HEK293 (cell line): Measurements from ENCODE around the gene TMEM271.

Source experiments
- ATF2 ChIP-seq: fragments of 450-650 bp; formaldehyde crosslinking; IDR thresholded peaks from 2 replicates; pipeline ENCODE4 v1.5.1; 2016; ENCODE audit warnings: missing biosample characterization, missing genetic modification characterization, low read depth
- INSM2 ChIP-seq: fragments of 450-650 bp; formaldehyde crosslinking; IDR thresholded peaks from 2 replicates; pipeline ENCODE4 v1.5.1; 2016; ENCODE audit warnings: missing biosample characterization, missing genetic modification characterization
- PRDM10 ChIP-seq: fragments of 450-650 bp; formaldehyde crosslinking; IDR thresholded peaks from 2 replicates; pipeline ENCODE4 v1.5.1; 2016; ENCODE audit warnings: missing biosample characterization, missing genetic modification characterization
- PRDM4 ChIP-seq: fragments of 450-650 bp; formaldehyde crosslinking; IDR thresholded peaks from 2 replicates; pipeline ENCODE4 v1.5.1; 2017; ENCODE audit warnings: missing biosample characterization, missing genetic modification characterization
- SETDB1 ChIP-seq: IDR thresholded peaks from one replicate; pipeline ENCODE4 v1.6.1; 2017; ENCODE audit warnings: mild to moderate bottlenecking, low read length, moderate library complexity, mixed read lengths; ENCODE audit not compliant: insufficient read length
- ZBTB17 ChIP-seq: fragments of 450-650 bp; formaldehyde crosslinking; IDR thresholded peaks from 2 replicates; pipeline ENCODE4 v1.5.1; 2016; ENCODE audit warnings: missing biosample characterization, missing genetic modification characterization
- ZFP3 ChIP-seq: fragments of 450-650 bp; formaldehyde crosslinking; IDR thresholded peaks from 2 replicates; pipeline ENCODE4 v1.5.1; 2016; ENCODE audit warnings: low read depth, missing biosample characterization, missing genetic modification characterization
- ZNF121 ChIP-seq: fragments of 450-650 bp; formaldehyde crosslinking; IDR thresholded peaks from 2 replicates; pipeline ENCODE4 v1.5.1; 2016; ENCODE audit warnings: missing biosample characterization, missing genetic modification characterization
- ZNF354C ChIP-seq: fragments of 450-650 bp; formaldehyde crosslinking; IDR thresholded peaks from 2 replicates; pipeline ENCODE4 v1.5.1; 2016; ENCODE audit warnings: missing biosample characterization, missing genetic modification characterization, low read depth, borderline replicate concordance
- ZNF37A ChIP-seq: fragments of 450-650 bp; IDR thresholded peaks from 2 replicates; pipeline ENCODE4 v1.5.1; 2018; ENCODE audit warnings: missing biosample characterization, missing genetic modification characterization
- ZNF530 ChIP-seq: fragments of 450-650 bp; formaldehyde crosslinking; IDR thresholded peaks from 2 replicates; pipeline ENCODE4 v1.5.1; 2016; ENCODE audit warnings: low read depth, missing biosample characterization, missing genetic modification characterization
- ZNF560 ChIP-seq: fragments of 450-650 bp; formaldehyde crosslinking; IDR thresholded peaks from 2 replicates; pipeline ENCODE4 v1.5.1; 2017; ENCODE audit warnings: missing biosample characterization, missing genetic modification characterization, borderline replicate concordance
- ZNF561 ChIP-seq: fragments of 450-650 bp; IDR thresholded peaks from 2 replicates; pipeline ENCODE4 v1.5.1; 2018; ENCODE audit warnings: missing biosample characterization, missing genetic modification characterization, borderline replicate concordance
- ZNF600 ChIP-seq: fragments of 450-650 bp; formaldehyde crosslinking; IDR thresholded peaks from 2 replicates; pipeline ENCODE4 v1.5.1; 2016; ENCODE audit warnings: missing biosample characterization, missing genetic modification characterization
- ZNF626 ChIP-seq: fragments of 450-650 bp; sonication (Bioruptor Pico); formaldehyde crosslinking; IDR thresholded peaks from 2 replicates; pipeline ENCODE4 v1.5.1; 2018; ENCODE audit warnings: missing biosample characterization, missing genetic modification characterization, inconsistent platforms

The TMEM271 gene

GRCh38 chr4:524196-524595 lies 51.9 kb downstream of the TMEM271 start (continued):
- TF ChIP-seq ZNF560 (tag by site-specific recombination) (no peak), ZNF626 (no peak), ZNF600 (tag by site-specific recombination) (no peak), ZNF530 (tag by site-specific recombination) (no peak), PRDM4 (tag by site-specific recombination) (no peak), PRDM10 (tag by site-specific recombination) (no peak), ZBTB17 (tag by site-specific recombination) (no peak), SETDB1 (no peak), ZNF37A (tag by site-specific recombination) (no peak), ZFP3 (no peak), ATF2 (tag by site-specific recombination) (no peak), ZNF561 (tag by site-specific recombination) (no peak), INSM2 (tag by site-specific recombination) (no peak), ZNF121 (tag by site-specific recombination) (no peak), ZNF354C (tag by site-specific recombination) (no peak)
